IMR-90 (cell line): ENCODE measurements around the gene GPER1.

ENCODE experiments used
- FOS ChIP-seq: fragments of 150-350 bp; IDR thresholded peaks from 2 replicates; pipeline ENCODE4 v1.6.1; 2016; ENCODE audit warnings: low read depth, low read length
- MAFK ChIP-seq: IDR thresholded peaks from 2 replicates; pipeline ENCODE4 v1.6.1; 2012; ENCODE audit warnings: low read depth, low read length, improper control_type of control experiment
- POLR2A ChIP-seq: IDR thresholded peaks from 2 replicates; pipeline ENCODE4 v1.6.1; 2012; ENCODE audit warnings: mild to moderate bottlenecking, low read depth, low read length
- SMC3 ChIP-seq: fragments of 150-350 bp; IDR thresholded peaks from 2 replicates; pipeline ENCODE4 v1.6.1; 2016; ENCODE audit warnings: low read depth, mild to moderate bottlenecking, antibody characterized with exemption, low read length, moderate library complexity
- TF ChIP-seq, protein P1 (sequence below): conservative IDR thresholded peaks from 2 replicates; pipeline ENCODE4 v1.5.1; 2012; ENCODE audit warnings: mild to moderate bottlenecking, low read depth, low read length, improper control_type of control experiment
- TF ChIP-seq, protein P2 (sequence below): fragments of 150-350 bp; IDR thresholded peaks from 2 replicates; pipeline ENCODE4 v1.6.1; 2017; ENCODE audit warnings: mild to moderate bottlenecking, antibody characterized with exemption, low read length, low read depth
- TF ChIP-seq, protein P3 (sequence below): fragments of 150-350 bp; IDR thresholded peaks from 2 replicates; pipeline ENCODE4 v1.6.1; 2016; ENCODE audit warnings: low read depth, mild to moderate bottlenecking, low read length, moderate library complexity, borderline replicate concordance

DNA sequence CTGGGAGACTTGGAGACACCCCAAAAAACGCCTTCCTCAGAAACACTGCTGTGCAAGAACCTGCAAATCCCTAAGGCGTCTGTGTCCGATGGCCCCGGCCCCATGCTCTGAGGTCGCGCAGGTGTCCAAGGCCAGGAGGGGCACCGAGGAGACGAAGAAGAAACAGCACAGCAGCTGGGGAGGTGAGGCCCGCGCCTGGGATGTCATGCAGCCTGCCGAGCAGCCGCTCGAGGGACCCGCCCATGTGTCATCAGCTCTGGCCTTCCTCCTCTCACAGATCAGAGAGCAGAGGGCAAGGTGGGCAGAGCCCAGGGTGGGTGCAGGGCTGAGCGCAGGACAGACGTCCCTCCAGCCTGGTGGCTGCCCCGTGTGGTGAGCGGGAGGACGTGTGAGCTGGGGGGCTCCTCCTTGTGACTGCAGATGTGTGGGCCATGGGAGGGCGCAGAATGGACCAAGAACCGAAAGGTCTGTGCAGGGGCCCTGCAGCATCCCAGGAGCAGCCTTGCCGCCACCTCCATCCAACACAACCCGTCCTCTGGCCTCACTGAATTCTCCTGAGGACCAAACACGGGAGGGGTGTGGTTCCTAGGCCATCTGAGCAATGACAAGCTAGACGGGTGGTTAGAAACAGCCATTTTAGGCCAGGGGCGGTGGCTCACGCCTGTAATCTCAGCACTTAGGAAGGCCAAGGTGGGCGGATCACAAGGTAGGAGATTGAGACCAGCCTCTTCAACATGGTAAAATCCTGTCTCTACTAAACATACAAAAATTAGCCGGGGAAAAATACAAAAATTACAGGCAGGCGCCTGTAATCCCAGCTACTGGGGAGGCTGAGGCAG is 13.1 kb upstream of the GPER1 start:
- TF ChIP-seq SMC3 (no peak), POLR2A (no peak), MAFK (no peak), FOS (no peak)
- TF ChIP-seq, protein P1, sequence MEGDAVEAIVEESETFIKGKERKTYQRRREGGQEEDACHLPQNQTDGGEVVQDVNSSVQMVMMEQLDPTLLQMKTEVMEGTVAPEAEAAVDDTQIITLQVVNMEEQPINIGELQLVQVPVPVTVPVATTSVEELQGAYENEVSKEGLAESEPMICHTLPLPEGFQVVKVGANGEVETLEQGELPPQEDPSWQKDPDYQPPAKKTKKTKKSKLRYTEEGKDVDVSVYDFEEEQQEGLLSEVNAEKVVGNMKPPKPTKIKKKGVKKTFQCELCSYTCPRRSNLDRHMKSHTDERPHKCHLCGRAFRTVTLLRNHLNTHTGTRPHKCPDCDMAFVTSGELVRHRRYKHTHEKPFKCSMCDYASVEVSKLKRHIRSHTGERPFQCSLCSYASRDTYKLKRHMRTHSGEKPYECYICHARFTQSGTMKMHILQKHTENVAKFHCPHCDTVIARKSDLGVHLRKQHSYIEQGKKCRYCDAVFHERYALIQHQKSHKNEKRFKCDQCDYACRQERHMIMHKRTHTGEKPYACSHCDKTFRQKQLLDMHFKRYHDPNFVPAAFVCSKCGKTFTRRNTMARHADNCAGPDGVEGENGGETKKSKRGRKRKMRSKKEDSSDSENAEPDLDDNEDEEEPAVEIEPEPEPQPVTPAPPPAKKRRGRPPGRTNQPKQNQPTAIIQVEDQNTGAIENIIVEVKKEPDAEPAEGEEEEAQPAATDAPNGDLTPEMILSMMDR, result no peak
- TF ChIP-seq, protein P2, sequence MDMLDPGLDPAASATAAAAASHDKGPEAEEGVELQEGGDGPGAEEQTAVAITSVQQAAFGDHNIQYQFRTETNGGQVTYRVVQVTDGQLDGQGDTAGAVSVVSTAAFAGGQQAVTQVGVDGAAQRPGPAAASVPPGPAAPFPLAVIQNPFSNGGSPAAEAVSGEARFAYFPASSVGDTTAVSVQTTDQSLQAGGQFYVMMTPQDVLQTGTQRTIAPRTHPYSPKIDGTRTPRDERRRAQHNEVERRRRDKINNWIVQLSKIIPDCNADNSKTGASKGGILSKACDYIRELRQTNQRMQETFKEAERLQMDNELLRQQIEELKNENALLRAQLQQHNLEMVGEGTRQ, result no peak
- TF ChIP-seq, protein P3, sequence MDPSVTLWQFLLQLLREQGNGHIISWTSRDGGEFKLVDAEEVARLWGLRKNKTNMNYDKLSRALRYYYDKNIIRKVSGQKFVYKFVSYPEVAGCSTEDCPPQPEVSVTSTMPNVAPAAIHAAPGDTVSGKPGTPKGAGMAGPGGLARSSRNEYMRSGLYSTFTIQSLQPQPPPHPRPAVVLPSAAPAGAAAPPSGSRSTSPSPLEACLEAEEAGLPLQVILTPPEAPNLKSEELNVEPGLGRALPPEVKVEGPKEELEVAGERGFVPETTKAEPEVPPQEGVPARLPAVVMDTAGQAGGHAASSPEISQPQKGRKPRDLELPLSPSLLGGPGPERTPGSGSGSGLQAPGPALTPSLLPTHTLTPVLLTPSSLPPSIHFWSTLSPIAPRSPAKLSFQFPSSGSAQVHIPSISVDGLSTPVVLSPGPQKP, result no peak
